ES-I3 (cell line): ENCODE results near the gene CRHR1.

ENCODE experiments used
- H3K36me3 ChIP-seq: 2 replicates; pipeline ENCODE4 v1.6.1; 2013; ENCODE audit warnings: mild to moderate bottlenecking, low read length, control low read depth, moderate library complexity; ENCODE audit not compliant: insufficient read depth
- H3K4me1 ChIP-seq: 2 replicates; pipeline ENCODE4 v1.6.1; 2013; ENCODE audit warnings: mild to moderate bottlenecking, control low read depth, low read length; ENCODE audit not compliant: insufficient read depth
- H3K9ac ChIP-seq: 2 replicates; pipeline ENCODE4 v1.6.1; 2013; ENCODE audit warnings: low read depth, mild to moderate bottlenecking, low read length, moderate library complexity
- H3K9me3 ChIP-seq: 2 replicates; pipeline ENCODE4 v1.6.1; 2013; ENCODE audit warnings: mild to moderate bottlenecking, low read length, moderate library complexity; ENCODE audit not compliant: control insufficient read depth, insufficient read depth

CRHR1 gene

DNA sequence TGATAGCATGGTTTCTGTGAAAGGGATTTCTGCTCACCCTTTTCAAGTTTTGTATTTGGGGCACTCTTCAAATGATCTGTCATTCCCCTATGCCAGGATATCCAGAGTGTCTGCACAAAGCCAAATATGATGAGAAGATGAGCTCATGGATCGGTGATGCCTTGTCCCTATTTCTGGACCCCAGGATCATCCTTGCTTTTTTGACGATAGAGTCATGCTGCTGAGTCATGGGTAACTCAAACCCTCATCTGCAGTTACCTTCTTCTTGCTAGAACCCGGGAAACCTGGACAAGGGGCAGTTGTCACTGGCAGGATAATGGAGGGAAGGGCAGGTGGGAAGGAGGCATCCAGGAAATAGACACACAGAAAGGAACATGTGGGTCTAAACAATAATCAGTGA lies 92.4 kb downstream of the CRHR1 start:
- no peaks in the 10 kb centered on the region for H3K9me3 ChIP-seq
- H3K9ac ChIP-seq: no peak overlapping the region
- H3K36me3 ChIP-seq: no peaks in the 10 kb centered on the region
- no peaks in the 10 kb centered on the region for H3K4me1 ChIP-seq

GRCh38 chr17:45877467-45877866 lies 93.3 kb downstream of the CRHR1 start:
- Histone ChIP-seq H3K36me3 (no peaks in the 10 kb centered on the region), H3K9me3 (no peaks in the 10 kb centered on the region), H3K9ac (no peak overlapping the region), H3K4me1 (no peaks in the 10 kb centered on the region)

GRCh38 chr17:45883063-45883462 lies 98.9 kb downstream of the CRHR1 start:
- Histone ChIP-seq H3K9ac (no peak overlapping the region), H3K4me1 (no peaks in the 10 kb centered on the region), H3K36me3 (no peaks in the 10 kb centered on the region), H3K9me3 (no peaks in the 10 kb centered on the region)
